GM12874 (cell line): Measurements from ENCODE around the gene CAMSAP3.

Experiments used
- CTCF ChIP-seq: IDR thresholded peaks from 2 replicates; pipeline ENCODE4 v1.5.1; 2011; ENCODE audit warnings: low read depth, mild to moderate bottlenecking, control low read depth, low read length, moderate library complexity; ENCODE audit not compliant: insufficient read depth

Gene CAMSAP3

GRCh38 chr19:7665076-7665475 is 69.4 kb downstream of the CAMSAP3 start:
- no peak for TF ChIP-seq CTCF
